ENCODE data around the gene TMEM161A.
"Not testable (repeated sequence)": the region's sequence is repeated elsewhere in the genome, so short reads cannot be mapped to it uniquely, and the experiment has no call there.

TMEM161A gene

DNA sequence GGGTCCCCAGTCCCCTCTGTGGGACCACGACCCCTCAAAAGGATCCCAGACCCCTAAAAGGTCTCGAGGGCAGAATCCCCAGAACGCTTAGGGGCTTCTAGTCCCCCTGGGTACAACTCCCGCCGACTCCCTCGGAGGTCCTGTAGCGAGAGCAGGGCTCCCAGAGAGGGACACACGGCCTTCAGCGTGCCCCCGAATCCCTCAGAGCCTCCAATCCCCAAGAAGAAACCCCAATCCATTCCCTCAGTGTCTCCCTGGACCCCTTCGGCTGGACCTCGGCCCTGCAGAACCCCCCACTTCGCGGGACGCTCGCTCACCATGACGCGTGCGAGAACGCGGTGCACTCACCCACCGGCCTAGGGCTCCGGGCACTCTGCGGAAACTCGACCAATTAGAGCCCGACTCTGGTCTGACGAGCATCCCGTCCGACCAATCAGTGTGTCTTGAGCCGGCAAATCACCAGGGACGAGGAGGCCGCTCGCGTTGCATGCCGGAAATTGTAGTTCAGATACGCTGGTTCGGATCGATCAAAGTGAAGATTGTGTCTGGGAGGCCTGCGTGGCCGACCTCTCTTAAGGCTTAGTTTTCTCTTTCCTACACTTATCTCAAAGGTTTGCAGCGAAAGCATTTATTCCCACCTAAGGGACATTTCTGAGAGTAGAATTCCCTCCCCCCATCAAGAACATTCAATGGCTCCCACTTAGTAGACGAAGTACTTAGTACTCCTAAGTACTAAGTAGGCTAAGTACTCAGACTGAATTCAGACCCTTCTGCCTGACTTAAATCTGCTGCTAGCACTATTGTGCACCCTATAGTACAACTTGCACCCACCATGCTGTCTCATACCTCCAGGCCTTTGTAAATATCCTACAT lies at the start of gene TMEM161A:
Gene TMEM161A (minus strand): TSS at position 370 of the 873 bp plus-strand sequence. CDS start 50 bp downstream, at position 320.
- H3K4me3 ChIP-seq (replicated peaks; ENCODE audit: low read depth, low read length): peak within 1 kb of the TSS; percentile 99
- TF ChIP-seq, protein P1, sequence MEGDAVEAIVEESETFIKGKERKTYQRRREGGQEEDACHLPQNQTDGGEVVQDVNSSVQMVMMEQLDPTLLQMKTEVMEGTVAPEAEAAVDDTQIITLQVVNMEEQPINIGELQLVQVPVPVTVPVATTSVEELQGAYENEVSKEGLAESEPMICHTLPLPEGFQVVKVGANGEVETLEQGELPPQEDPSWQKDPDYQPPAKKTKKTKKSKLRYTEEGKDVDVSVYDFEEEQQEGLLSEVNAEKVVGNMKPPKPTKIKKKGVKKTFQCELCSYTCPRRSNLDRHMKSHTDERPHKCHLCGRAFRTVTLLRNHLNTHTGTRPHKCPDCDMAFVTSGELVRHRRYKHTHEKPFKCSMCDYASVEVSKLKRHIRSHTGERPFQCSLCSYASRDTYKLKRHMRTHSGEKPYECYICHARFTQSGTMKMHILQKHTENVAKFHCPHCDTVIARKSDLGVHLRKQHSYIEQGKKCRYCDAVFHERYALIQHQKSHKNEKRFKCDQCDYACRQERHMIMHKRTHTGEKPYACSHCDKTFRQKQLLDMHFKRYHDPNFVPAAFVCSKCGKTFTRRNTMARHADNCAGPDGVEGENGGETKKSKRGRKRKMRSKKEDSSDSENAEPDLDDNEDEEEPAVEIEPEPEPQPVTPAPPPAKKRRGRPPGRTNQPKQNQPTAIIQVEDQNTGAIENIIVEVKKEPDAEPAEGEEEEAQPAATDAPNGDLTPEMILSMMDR (IDR thresholded peaks at IDR 0.05; ENCODE audit: low read depth, low read length, missing control alignments): no peak
- peak; percentile 98 for DNase-seq (ENCODE audit: extremely low read depth, low read depth)

GRCh38 chr19:19186742-19187141 lies 48.5 kb upstream of the TMEM161A start:
- no peak overlapping the region for H3K4me3 ChIP-seq (replicated peaks; ENCODE audit: low read depth, low read length)
- DNase-seq (ENCODE audit: extremely low read depth, low read depth): no peak
- TF ChIP-seq, protein P1 (IDR thresholded peaks at IDR 0.05; ENCODE audit: low read depth, low read length, missing control alignments): no peak

DNA sequence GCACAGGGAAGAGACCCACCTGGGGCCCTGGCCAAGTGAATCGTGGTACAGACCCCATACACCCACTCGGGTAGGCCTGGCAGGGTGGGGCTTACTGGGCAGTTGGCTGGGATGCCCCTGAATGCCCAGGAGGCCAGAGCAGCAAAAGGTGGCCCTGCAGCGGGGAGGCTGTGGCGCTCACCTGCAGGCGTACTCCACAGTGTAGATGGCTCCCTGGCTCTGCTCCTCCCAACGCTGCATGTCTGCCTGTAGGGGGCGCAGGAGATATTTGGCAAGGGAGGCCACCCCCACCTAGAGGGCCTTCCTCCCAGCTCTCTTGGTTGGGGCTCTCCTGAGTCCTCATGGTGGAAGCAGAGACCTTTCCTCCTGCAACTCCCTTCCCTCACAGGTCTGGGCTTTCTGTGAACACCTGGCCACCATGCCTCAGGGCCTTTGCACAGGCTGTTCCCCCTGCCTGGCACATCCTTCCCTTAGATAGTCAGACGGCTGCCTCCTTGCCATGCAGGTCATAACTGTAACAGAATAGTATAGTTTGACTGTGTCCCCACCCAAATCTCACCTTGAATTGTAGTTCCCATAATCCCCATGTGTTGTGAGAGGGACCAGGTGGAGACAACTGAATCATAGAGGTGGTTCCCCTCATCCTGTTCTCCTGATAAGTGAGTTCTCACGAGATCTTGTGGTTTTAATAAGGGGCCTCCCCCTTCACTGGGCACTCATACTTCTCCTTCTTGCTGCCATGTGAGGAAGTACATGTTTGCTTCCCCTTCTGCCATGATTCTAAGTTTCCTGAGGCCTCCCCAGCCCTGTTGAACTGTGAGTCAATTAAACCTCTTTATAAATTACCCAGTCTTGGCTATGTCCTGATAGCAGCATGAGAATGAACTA lies 47.8 kb upstream of the TMEM161A start:
- H3K4me3 ChIP-seq (replicated peaks; ENCODE audit: low read depth, low read length): no peak overlapping the region
- no peak for DNase-seq (ENCODE audit: extremely low read depth, low read depth)
- TF ChIP-seq, protein P1 (IDR thresholded peaks at IDR 0.05; ENCODE audit: low read depth, low read length, missing control alignments): peak; percentile 79

DNA sequence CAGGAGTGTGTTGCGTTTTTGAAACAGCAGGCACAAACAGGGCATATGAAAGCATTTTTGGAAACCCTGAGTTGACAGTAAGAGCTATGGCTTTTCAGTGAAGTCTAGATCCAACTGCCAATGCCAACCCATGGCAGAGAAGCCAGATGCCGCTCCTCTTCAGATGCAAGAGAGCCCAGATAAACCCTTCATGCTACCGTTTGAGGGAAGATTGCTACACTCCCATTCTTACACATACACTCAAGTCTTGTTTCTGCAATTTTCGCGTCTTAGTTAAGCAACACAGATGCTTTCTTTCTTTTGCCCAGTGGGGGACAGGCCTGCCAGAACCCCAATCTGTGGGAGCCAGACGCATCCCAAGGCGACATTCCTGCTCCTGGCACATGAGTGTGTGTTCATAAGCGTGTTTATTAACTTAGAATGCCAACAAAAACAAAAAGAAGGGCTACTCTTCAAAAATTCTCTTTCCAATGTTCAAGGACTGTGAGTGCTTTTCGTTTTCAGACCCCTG lies 43.3 kb upstream of the TMEM161A start:
- TF ChIP-seq, protein P1 (IDR thresholded peaks at IDR 0.05; ENCODE audit: low read depth, low read length, missing control alignments): no peak
- no peak for DNase-seq (ENCODE audit: extremely low read depth, low read depth)
- H3K4me3 ChIP-seq (replicated peaks; ENCODE audit: low read depth, low read length): no peak overlapping the region

GRCh38 chr19:19179548-19180441 lies 41.5 kb upstream of the TMEM161A start:
- DNase-seq (ENCODE audit: extremely low read depth, low read depth): no peak
- TF ChIP-seq, protein P1 (IDR thresholded peaks at IDR 0.05; ENCODE audit: low read depth, low read length, missing control alignments): no peak
- no peak overlapping the region for H3K4me3 ChIP-seq (replicated peaks; ENCODE audit: low read depth, low read length)

- TF ChIP-seq, protein P1 (IDR thresholded peaks at IDR 0.05; ENCODE audit: low read depth, low read length, missing control alignments): no peak
- DNase-seq (ENCODE audit: extremely low read depth, low read depth): no peak
- H3K4me3 ChIP-seq (replicated peaks; ENCODE audit: low read depth, low read length): no peak overlapping the region
Measured at GRCh38 chr19:19176950-19177349, 38.7 kb upstream of the TMEM161A start.

DNA sequence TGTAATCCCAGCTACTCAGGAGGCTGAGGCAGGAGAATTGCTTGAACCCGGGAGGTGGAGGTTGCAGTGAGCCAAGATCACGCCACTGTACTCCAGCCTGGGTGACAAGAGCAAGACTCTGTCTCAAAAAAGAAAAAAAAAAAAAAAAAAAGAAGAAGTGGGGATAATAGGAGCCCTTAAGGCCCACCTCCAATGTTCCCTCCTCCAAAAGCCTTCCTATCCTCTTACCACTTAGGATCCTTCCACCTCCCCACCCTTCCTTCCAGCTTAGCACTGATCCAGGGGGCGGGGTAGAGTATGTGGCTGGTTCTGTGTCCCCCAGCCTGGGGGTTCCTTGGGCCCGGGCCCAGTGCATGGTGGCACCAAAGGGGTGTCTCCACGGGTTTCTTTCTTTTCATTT lies 35.0 kb upstream of the TMEM161A start:
- H3K4me3 ChIP-seq (replicated peaks; ENCODE audit: low read depth, low read length); DNase-seq (ENCODE audit: extremely low read depth, low read depth): not testable (repeated sequence)
